Lower leg skin (tissue), 3 donors: ENCODE measurements around the gene NKAIN4.

ENCODE experiments used
- CTCF ChIP-seq, 3 donors: fragments of 450-650 bp; IDR thresholded peaks; one replicate each; pipeline ENCODE4 v1.5.1; 2016; ENCODE audit warnings: antibody characterized with exemption in 3 of 3, mild to moderate bottlenecking in 3 of 3, moderate library complexity in 2 of 3
- POLR2A ChIP-seq, 2 donors: fragments of 450-650 bp; IDR thresholded peaks; one replicate each; pipeline ENCODE4 v1.6.1; 2016 to 2017; ENCODE audit warnings: antibody characterized with exemption in 2 of 2, mild to moderate bottlenecking in 1 of 2, moderate library complexity in 1 of 2

- TF ChIP-seq CTCF (IDR thresholded peaks at IDR 0.05) (no peak), POLR2A (IDR thresholded peaks at IDR 0.05) (no peak)
Measured at GRCh38 chr20:63210011-63210605, 44.2 kb downstream of the NKAIN4 start.
